Epithelial cell of proximal tubule (primary cell): Measurements from ENCODE around the gene CLMP. TPM values are rescaled to one million over a fixed set of nuclear protein-coding genes. Genes with fewer than 3 reads are reported as not detected.

Experiments
- DNase-seq: peaks from one replicate; pipeline ENCODE4 v3.0.0-alpha.2; 2011; ENCODE audit warnings: low read depth
- H3K4me3 ChIP-seq: 2 replicates; pipeline ENCODE4 v1.5.1; 2011; ENCODE audit warnings: low read depth, mild to moderate bottlenecking, low read length
- total RNA-seq: library from RNA; depleted of rRNA; stranded (reverse); fragments of >200 nt; gene quantifications from 2 replicates; pipeline ENCODE4 v1.2.3, GENCODE V29; 2015
- TF ChIP-seq, protein P1 (sequence below): conservative IDR thresholded peaks from 2 replicates; pipeline ENCODE4 v1.5.1; 2012; ENCODE audit warnings: low read depth, mild to moderate bottlenecking, low read length

CLMP gene
- total RNA-seq, 1 donor from 2014 or later = 19.0 TPM

DNA sequence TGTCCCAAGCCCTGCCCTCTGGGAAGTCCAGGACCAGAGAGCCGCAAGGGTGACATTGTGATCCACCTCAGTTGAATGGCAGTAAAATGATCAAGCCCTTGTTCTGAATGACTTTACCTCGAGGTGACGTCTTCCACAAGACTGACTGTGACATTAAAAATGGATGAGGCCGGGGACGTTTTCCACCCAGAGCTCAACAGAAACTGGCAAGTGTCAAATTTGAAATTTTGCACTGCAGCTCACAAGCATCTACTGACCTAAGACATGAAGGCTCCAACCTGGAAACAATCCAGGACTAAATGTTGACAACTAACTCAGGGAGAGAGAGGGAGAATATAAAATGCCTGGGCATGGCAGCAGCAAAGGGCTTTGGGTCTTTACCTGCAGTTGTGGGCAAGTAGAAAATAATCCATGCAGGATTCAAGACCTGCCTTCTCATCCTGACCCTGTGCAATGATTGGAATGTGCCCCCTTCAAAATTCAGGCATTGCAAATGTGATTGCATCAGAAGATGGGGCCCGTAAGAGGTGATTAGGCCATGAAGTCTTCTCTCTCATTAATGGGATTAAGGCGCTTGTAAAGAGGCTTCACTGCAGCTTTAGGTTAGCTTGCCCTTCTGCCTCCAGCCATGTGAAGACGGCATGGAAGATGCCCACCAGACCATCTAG is 33.6 kb upstream of the CLMP start:
- no peak overlapping the region for H3K4me3 ChIP-seq
- DNase-seq = no peak
- TF ChIP-seq, protein P1, sequence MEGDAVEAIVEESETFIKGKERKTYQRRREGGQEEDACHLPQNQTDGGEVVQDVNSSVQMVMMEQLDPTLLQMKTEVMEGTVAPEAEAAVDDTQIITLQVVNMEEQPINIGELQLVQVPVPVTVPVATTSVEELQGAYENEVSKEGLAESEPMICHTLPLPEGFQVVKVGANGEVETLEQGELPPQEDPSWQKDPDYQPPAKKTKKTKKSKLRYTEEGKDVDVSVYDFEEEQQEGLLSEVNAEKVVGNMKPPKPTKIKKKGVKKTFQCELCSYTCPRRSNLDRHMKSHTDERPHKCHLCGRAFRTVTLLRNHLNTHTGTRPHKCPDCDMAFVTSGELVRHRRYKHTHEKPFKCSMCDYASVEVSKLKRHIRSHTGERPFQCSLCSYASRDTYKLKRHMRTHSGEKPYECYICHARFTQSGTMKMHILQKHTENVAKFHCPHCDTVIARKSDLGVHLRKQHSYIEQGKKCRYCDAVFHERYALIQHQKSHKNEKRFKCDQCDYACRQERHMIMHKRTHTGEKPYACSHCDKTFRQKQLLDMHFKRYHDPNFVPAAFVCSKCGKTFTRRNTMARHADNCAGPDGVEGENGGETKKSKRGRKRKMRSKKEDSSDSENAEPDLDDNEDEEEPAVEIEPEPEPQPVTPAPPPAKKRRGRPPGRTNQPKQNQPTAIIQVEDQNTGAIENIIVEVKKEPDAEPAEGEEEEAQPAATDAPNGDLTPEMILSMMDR = no peak

DNA sequence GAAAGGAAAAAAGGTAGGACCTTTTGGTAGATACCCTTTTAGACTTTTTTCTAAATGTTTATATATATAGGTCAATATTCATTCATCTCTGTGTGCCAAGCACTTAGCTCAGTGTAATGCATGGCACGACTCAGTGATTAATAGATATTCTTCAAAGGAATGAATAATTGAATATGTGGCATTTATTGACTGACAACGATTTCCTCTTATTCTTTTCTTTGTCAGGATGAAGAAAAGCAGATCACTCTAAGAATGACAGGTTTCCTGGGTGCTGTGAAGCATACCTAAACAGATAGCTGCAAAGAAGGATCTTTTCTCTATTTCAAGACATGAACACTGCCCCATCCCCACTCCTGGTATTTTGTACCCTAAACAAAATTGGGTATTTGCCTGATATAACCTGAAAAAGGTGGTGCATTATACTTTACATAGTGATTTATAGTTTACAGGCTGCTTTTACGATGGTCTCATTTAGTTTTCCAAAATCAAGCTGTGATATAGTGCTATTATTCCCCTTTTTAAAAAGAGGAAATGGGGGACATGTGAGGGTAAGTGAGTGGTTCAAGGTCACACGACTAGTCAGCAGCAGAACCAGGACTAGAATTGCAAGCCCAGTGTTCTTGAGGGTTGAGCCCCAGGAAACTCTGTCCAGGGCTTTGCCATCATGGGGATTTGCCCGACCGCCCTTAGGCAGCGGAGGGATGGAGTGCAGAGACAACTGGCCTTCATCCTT is 32.9 kb upstream of the CLMP start:
- no peak overlapping the region for H3K4me3 ChIP-seq
- TF ChIP-seq, protein P1 = no peak
- no peak for DNase-seq

DNA sequence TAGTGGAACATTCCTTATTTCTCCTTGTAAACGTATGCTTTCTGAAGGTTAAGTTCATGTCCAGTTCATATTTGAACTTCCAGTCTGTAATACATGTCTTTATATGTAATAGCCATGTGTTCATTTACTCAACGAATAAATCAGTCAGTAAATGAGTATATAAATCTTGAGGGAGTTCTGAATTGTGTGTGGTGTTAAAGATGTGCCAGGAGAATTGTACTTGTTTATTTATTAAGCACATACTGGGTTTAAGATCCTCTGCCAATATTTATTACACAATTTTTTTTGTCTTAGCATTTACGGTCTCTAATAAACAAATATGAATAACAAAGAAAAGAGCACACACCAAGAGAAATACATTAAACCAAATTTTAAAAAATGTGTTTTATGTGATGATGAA is 26.5 kb upstream of the CLMP start:
- H3K4me3 ChIP-seq = no peak overlapping the region
- TF ChIP-seq, protein P1 = no peak
- DNase-seq = no peak

DNA sequence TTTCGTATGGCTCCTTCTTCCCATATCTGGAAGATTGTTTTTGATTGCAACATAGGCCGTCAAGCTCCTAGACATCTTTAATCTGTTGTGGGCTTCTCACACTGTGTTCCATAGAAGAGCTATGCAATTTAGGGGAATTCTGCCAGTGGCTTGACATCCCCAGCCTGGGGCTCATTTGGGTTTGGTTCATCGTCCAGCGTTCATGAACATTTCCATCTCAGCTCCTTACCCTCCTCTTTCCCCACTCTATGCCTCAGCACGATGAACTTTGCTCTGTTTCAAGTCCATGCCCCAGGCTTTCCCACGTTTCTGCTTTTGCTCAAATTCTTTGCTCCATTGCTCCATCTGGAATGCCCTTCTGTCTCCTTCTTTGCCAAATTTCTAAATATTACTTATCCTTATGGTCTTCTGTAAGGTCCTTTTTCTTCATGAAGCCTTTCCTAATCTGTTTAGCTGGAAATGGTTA is 26.1 kb upstream of the CLMP start:
- H3K4me3 ChIP-seq = no peak overlapping the region
- no peak for DNase-seq
- TF ChIP-seq, protein P1 = no peak

DNA sequence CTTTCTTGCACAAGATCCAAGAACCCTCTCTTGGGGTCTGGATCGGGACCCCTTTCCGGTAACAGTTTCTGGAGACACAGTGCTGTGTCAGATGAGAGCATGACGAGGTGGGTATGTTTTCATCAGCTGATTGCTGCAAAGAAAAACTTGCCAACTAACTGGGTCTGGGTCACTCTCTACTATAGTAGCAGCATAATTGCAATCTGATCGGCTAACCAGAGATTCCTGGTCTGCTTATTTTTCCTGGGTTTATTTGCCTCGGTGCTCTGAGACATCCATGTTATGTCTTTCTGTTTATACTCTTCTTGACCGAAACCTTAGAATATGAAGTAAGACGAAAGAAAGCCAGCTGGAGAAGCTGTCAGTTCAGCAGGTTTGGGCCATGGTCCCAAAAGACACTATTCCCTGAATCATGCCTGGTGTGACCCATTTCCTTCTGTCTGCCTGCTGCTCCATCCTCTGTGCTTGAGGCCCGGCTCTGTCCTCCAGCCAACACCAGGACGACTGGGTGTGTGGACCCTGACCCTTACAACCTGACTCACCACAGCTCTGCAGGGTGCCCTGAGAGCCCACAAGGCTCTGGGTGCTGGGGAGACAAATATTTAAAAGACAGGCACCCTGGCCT is 24.1 kb upstream of the CLMP start:
- H3K4me3 ChIP-seq = no peak overlapping the region
- TF ChIP-seq, protein P1 = no peak
- no peak for DNase-seq

DNA sequence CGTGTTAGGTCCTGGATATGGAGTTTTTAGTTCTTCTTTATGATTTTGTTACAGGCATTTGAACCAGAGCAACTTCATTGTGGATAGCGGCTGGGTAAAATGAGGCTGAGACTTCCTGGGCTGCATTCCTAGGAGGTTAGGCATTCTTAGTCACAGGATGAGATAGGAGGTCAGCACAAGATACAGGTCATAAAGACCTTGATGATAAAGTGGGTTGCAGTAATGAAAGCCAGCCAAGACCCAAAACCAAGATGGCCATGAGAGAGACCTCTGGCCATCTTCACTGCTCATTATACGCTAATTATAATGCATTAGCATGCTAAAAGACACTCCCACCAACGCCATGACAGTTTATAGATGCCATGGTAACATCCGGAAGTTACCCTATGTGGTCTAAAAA is 23.4 kb upstream of the CLMP start:
- TF ChIP-seq, protein P1 = no peak
- no peak for DNase-seq
- no peak overlapping the region for H3K4me3 ChIP-seq
